HepG2 (cell line): Measurements from ENCODE around the gene PATE4. TPM values are rescaled to one million over a fixed set of nuclear protein-coding genes. Genes with fewer than 3 reads are reported as not detected.
A peak's percentile ranks its signal among the peaks of the same experiment; 100 is the strongest.

ENCODE experiments used
- ATM ChIP-seq: fragments of 450-650 bp; IDR thresholded peaks from 2 replicates; pipeline ENCODE4 v1.7.1; 2017; ENCODE audit warnings: mild to moderate bottlenecking, borderline replicate concordance
- CENPBD1 ChIP-seq: sonication (generic); formaldehyde crosslinking; IDR thresholded peaks from 2 replicates; pipeline ENCODE4 v1.8.0; 2022; ENCODE audit warnings: missing genetic modification reagents, low read depth, mild to moderate bottlenecking, borderline replicate concordance
- EEA1 ChIP-seq: sonication (generic); formaldehyde crosslinking; IDR thresholded peaks from 2 replicates; pipeline ENCODE4 v1.5.1; 2020; ENCODE audit warnings: mild to moderate bottlenecking, missing genetic modification reagents, borderline replicate concordance
- FOXA1 ChIP-seq, 2 experiments: fragments of 450-650 bp in 1 of 2; sonication (generic) in 1 of 2; formaldehyde crosslinking in 1 of 2; IDR thresholded peaks; 2 replicates each; pipeline versions ENCODE4 v1.4.0 to v1.6.1; 2016 to 2020; ENCODE audit warnings: missing genetic modification reagents in 1 of 2
- GTF3A ChIP-seq: sonication (generic); formaldehyde crosslinking; conservative IDR thresholded peaks from 2 replicates; pipeline ENCODE4 v1.4.0; 2020; ENCODE audit warnings: mild to moderate bottlenecking, missing genetic modification reagents
- HHEX ChIP-seq: IDR thresholded peaks from 2 replicates; pipeline ENCODE4 v1.6.1; 2016; ENCODE audit warnings: control low read depth
- KDM1A ChIP-seq: IDR thresholded peaks from 2 replicates; pipeline ENCODE4 v1.6.1; 2016; ENCODE audit warnings: missing compliant biosample characterization
- MTA3 ChIP-seq: sonication (generic); formaldehyde crosslinking; IDR thresholded peaks from 2 replicates; pipeline ENCODE4 v1.4.0; 2020; ENCODE audit warnings: missing genetic modification reagents
- NONO ChIP-seq, 2 experiments: fragments of 450-650 bp in 1 of 2; sonication (generic) in 1 of 2; formaldehyde crosslinking in 1 of 2; IDR thresholded peaks in 1 of 2; conservative IDR thresholded peaks in 1 of 2; 2 replicates each; pipeline versions ENCODE4 v1.6.1 to v1.8.0; 2017 to 2022; ENCODE audit warnings: mild to moderate bottlenecking in 1 of 2, missing genetic modification reagents in 1 of 2, moderate library complexity in 1 of 2
- ONECUT2 ChIP-seq: sonication (generic); formaldehyde crosslinking; IDR thresholded peaks from 2 replicates; pipeline ENCODE4 v1.4.0; 2020; ENCODE audit warnings: missing genetic modification reagents
- PRMT3 ChIP-seq: sonication (generic); formaldehyde crosslinking; IDR thresholded peaks from 2 replicates; pipeline ENCODE4 v1.8.1; 2022; ENCODE audit warnings: low read depth, mild to moderate bottlenecking, moderate library complexity, missing genetic modification reagents, borderline replicate concordance
- SMAD1 ChIP-seq: sonication (generic); formaldehyde crosslinking; IDR thresholded peaks from 2 replicates; pipeline ENCODE4 v1.4.0; 2020; ENCODE audit warnings: missing genetic modification reagents, low read depth, mild to moderate bottlenecking, borderline replicate concordance
- SRY ChIP-seq: sonication (generic); formaldehyde crosslinking; IDR thresholded peaks from 2 replicates; pipeline ENCODE4 v1.8.0; 2022; ENCODE audit warnings: mild to moderate bottlenecking, missing genetic modification reagents
- ZHX1 ChIP-seq: sonication (generic); formaldehyde crosslinking; IDR thresholded peaks from 2 replicates; pipeline ENCODE4 v1.8.1; 2022; ENCODE audit warnings: low read depth, mild to moderate bottlenecking, missing genetic modification reagents
- ZNF552 ChIP-seq: sonication (generic); formaldehyde crosslinking; IDR thresholded peaks from 2 replicates; pipeline ENCODE4 v1.9.0; 2022; ENCODE audit warnings: missing genetic modification reagents, mild to moderate bottlenecking, borderline replicate concordance
- ZNF720 ChIP-seq: sonication (generic); formaldehyde crosslinking; IDR thresholded peaks from 2 replicates; pipeline ENCODE4 v1.4.0; 2020; ENCODE audit warnings: missing genetic modification reagents
- ZNF75D ChIP-seq: sonication (generic); formaldehyde crosslinking; IDR thresholded peaks from 2 replicates; pipeline ENCODE4 v1.8.1; 2023; ENCODE audit warnings: missing genetic modification reagents, mild to moderate bottlenecking, borderline replicate concordance
- ZNF776 ChIP-seq: sonication (generic); formaldehyde crosslinking; IDR thresholded peaks from 2 replicates; pipeline ENCODE4 v1.4.0; 2020; ENCODE audit warnings: mild to moderate bottlenecking, missing genetic modification reagents
- polyA plus RNA-seq, 8 experiments: library from polyadenylated mRNA; depleted of rRNA in 3 of 8; stranded (reverse) in 7 of 8; unstranded in 1 of 8; fragments of >200 nt; fragmentation: Illumina TruSeq in 4 of 8; extraction: Trizol in 4 of 8; gene quantifications; 2 replicates each; pipeline versions ENCODE4 v1.2.1 to v1.2.3, GENCODE V29; 2011 to 2016; ENCODE audit warnings: low read depth in 4 of 8, missing spikeins in 1 of 8, mixed read lengths in 1 of 8; ENCODE audit not compliant: insufficient read depth in 1 of 8
- total RNA-seq, 5 experiments: library from RNA; depleted of rRNA; stranded (reverse); fragments of >200 nt; fragmentation: Illumina TruSeq; extraction: Trizol; gene quantifications; 2 replicates each; pipeline ENCODE4 v1.2.3, GENCODE V29; 2016; ENCODE audit warnings: low read depth in 1 of 5
- TF ChIP-seq, protein P1 (sequence below): sonication (generic); formaldehyde crosslinking; IDR thresholded peaks from 2 replicates; pipeline ENCODE4 v1.4.0; 2020; ENCODE audit warnings: missing genetic modification reagents, borderline replicate concordance
- TF ChIP-seq, protein P2 (sequence below): sonication (generic); formaldehyde crosslinking; IDR thresholded peaks from 2 replicates; pipeline ENCODE4 v1.5.1; 2020; ENCODE audit warnings: missing genetic modification reagents, mild to moderate bottlenecking, borderline replicate concordance

The PATE4 gene
- total and polyA plus RNA-seq, 2 of the 13 experiments (the other 11 are each of a cell fraction or from before 2014, with no cell fraction given) = not detected

GRCh38 chr11:125887373-125888324 lies 54.5 kb downstream of the PATE4 start, which contains the start of gene HYLS1 (continued):
- TF ChIP-seq CENPBD1 (CRISPR knock-in tag) (no peak), PRMT3 (CRISPR knock-in tag) (no peak), GTF3A (CRISPR knock-in tag) (0 out of 2 replicates have a peak, but pooled peaks have one; percentile 19), HHEX (CRISPR knock-in tag) (no peak), NONO (IDR thresholded peaks at IDR 0.05) (no peak), NONO (CRISPR knock-in tag; conservative IDR thresholded peaks at IDR 0.05) (peak; percentile 80), FOXA1 (IDR thresholded peaks at IDR 0.05) (no peak), FOXA1 (CRISPR knock-in tag; IDR thresholded peaks at IDR 0.05) (no peak), SMAD1 (CRISPR knock-in tag) (no peak), ZNF75D (CRISPR knock-in tag) (no peak), ATM (no peak), EEA1 (CRISPR knock-in tag) (no peak), ZHX1 (CRISPR knock-in tag) (peak; percentile 85; the same call in 1 of the 2 replicates), MTA3 (CRISPR knock-in tag) (no peak), ONECUT2 (CRISPR knock-in tag) (no peak), ZNF720 (CRISPR knock-in tag) (no peak), SRY (CRISPR knock-in tag) (peak; percentile 72; the same call in 1 of the 2 replicates), KDM1A (CRISPR knock-in tag) (no peak), ZNF552 (CRISPR knock-in tag) (peak; percentile 84), ZNF776 (CRISPR knock-in tag) (peak; percentile 77; the same call in 1 of the 2 replicates)
- TF ChIP-seq, protein P1, sequence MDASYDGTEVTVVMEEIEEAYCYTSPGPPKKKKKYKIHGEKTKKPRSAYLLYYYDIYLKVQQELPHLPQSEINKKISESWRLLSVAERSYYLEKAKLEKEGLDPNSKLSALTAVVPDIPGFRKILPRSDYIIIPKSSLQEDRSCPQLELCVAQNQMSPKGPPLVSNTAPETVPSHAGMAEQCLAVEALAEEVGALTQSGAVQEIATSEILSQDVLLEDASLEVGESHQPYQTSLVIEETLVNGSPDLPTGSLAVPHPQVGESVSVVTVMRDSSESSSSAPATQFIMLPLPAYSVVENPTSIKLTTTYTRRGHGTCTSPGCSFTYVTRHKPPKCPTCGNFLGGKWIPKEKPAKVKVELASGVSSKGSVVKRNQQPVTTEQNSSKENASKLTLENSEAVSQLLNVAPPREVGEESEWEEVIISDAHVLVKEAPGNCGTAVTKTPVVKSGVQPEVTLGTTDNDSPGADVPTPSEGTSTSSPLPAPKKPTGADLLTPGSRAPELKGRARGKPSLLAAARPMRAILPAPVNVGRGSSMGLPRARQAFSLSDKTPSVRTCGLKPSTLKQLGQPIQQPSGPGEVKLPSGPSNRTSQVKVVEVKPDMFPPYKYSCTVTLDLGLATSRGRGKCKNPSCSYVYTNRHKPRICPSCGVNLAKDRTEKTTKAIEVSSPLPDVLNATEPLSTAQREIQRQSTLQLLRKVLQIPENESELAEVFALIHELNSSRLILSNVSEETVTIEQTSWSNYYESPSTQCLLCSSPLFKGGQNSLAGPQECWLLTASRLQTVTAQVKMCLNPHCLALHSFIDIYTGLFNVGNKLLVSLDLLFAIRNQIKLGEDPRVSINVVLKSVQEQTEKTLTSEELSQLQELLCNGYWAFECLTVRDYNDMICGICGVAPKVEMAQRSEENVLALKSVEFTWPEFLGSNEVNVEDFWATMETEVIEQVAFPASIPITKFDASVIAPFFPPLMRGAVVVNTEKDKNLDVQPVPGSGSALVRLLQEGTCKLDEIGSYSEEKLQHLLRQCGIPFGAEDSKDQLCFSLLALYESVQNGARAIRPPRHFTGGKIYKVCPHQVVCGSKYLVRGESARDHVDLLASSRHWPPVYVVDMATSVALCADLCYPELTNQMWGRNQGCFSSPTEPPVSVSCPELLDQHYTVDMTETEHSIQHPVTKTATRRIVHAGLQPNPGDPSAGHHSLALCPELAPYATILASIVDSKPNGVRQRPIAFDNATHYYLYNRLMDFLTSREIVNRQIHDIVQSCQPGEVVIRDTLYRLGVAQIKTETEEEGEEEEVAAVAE (CRISPR knock-in tag) = no peak
- TF ChIP-seq, protein P2, sequence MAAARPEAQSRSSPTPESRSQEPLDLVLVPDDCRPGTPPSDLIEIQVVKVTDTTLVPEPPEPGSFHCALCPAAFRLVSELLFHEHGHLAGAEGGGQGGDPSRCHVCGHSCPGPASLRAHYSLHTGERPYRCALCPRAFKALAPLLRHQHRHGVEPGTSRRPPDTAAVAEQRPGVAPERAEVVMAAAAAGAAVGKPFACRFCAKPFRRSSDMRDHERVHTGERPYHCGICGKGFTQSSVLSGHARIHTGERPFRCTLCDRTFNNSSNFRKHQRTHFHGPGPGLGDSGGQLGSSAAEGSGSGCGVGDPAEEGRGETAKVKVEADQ (CRISPR knock-in tag) = no peak
